SKM-1 (cell line): ENCODE results near the gene PNLIP.

Source experiments
- DNase-seq: peaks from one replicate; lab custom pipeline; 2025; ENCODE audit not compliant: unreplicated experiment; lab: John Stamatoyannopoulos, UW

PNLIP gene

GRCh38 chr10:116567335-116567734, 21.6 kb downstream of the PNLIP start:
- DNase-seq = no peak

GRCh38 chr10:116574797-116575196, 29.1 kb downstream of the PNLIP start:
- DNase-seq = no peak

- no peak for DNase-seq
Observed at GRCh38 chr10:116587878-116588591, 42.3 kb downstream of the PNLIP start.

- DNase-seq = no peak
Observed at GRCh38 chr10:116588995-116589394, 43.3 kb downstream of the PNLIP start.

- no peak for DNase-seq
Observed at GRCh38 chr10:116589926-116590325, 44.2 kb downstream of the PNLIP start.

GRCh38 chr10:116590590-116591444, 45.1 kb downstream of the PNLIP start, which contains the start of gene PNLIPRP1:
Gene PNLIPRP1, plus strand, starts transcription at chr10:116590959. Its CDS starts 171 bp downstream, at chr10:116591130.
- DNase-seq = no peak

- DNase-seq = no peak
Observed at GRCh38 chr10:116593139-116593740, 47.5 kb downstream of the PNLIP start.

GRCh38 chr10:116594525-116595035, 48.8 kb downstream of the PNLIP start:
- DNase-seq = no peak

- no peak for DNase-seq
Observed at GRCh38 chr10:116596062-116596461, 50.3 kb downstream of the PNLIP start.

- no peak for DNase-seq
Observed at GRCh38 chr10:116597543-116597942, 51.8 kb downstream of the PNLIP start.

- DNase-seq = no peak
Observed at GRCh38 chr10:116598329-116598728, 52.6 kb downstream of the PNLIP start.

GRCh38 chr10:116599991-116600390, 54.3 kb downstream of the PNLIP start:
- no peak for DNase-seq

GRCh38 chr10:116602648-116603400, 57.1 kb downstream of the PNLIP start:
- no peak for DNase-seq

GRCh38 chr10:116606061-116606483, 60.3 kb downstream of the PNLIP start:
- DNase-seq = no peak

- no peak for DNase-seq
Observed at GRCh38 chr10:116607336-116607735, 61.6 kb downstream of the PNLIP start.

GRCh38 chr10:116608686-116609594, 63.2 kb downstream of the PNLIP start:
- no peak for DNase-seq

GRCh38 chr10:116610443-116611152, 64.9 kb downstream of the PNLIP start:
- DNase-seq = no peak

- no peak for DNase-seq
Observed at GRCh38 chr10:116611153-116611545, 65.4 kb downstream of the PNLIP start.

GRCh38 chr10:116612107-116612769, 66.5 kb downstream of the PNLIP start:
- DNase-seq = no peak
